HG03565 (cell line): ENCODE data around the gene SLC5A4.
"Not testable (repeated sequence)": the region's sequence is repeated elsewhere in the genome, so short reads cannot be mapped to it uniquely, and the experiment has no call there.

Experiments used
- ATAC-seq: cut with Tn5 transposase; IDR thresholded peaks from one replicate; pipeline ENCODE4 v1.9.1; 2021; ENCODE audit warnings: mild to moderate bottlenecking, moderate library complexity; ENCODE audit not compliant: unreplicated experiment

SLC5A4 gene

GRCh38 chr22:32202161-32202538, 53.0 kb downstream of the SLC5A4 start:
- ATAC-seq, result no peak

- no peak for ATAC-seq
Observed at GRCh38 chr22:32200752-32201151, 54.4 kb downstream of the SLC5A4 start.

DNA sequence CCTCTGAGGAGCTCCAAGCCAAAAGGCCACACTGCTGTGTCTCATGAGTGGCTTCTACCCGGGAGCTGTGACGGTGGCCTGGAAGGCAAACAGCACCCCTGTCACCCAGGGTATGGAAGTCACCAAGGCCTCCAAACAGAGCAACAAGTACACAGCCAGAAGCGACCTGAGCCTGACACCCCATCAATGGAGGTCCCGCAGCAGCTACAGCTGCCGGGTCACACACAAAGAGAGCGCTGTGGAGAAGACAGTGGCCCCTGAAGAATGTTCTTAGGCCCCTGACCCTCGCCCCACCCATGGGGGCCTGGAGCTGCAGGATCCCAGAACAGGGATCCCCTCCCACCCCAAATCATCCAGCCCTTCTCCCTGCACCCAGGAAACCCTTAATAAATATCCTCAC, 55.2 kb downstream of the SLC5A4 start:
- no peak for ATAC-seq

- ATAC-seq, result no peak
Observed at GRCh38 chr22:32199341-32199740, 55.8 kb downstream of the SLC5A4 start.

GRCh38 chr22:32197553-32198226, 57.5 kb downstream of the SLC5A4 start:
- not testable (repeated sequence) for ATAC-seq

- not testable (repeated sequence) for ATAC-seq
Observed at GRCh38 chr22:32195900-32196299, 59.2 kb downstream of the SLC5A4 start.

GRCh38 chr22:32193346-32193745, 61.8 kb downstream of the SLC5A4 start:
- not testable (repeated sequence) for ATAC-seq

- ATAC-seq, result not testable (repeated sequence)
Observed at GRCh38 chr22:32191021-32191420, 64.1 kb downstream of the SLC5A4 start.

- ATAC-seq, result no peak
Observed at GRCh38 chr22:32185821-32186220, 69.3 kb downstream of the SLC5A4 start.

DNA sequence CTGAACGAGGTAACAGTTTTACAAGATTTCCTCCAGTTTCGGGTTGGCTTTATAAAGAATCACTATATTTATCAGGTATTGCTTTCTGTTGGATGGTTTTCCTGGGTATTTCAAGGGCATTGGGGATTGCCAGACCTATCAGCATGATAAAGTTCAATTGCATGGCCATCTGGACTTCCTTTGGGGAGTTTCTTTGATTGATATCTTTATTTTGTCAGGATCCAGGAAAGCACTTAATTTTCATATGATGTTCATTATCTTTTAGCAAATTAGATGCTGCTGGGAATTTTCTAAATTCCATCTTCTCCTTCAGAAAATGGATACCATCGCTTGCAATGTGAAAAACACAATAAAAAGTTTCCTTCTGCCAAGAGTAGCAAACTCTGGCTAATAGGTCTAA, 71.5 kb downstream of the SLC5A4 start:
- no peak for ATAC-seq

- ATAC-seq, result no peak
Observed at GRCh38 chr22:32181043-32181442, 74.1 kb downstream of the SLC5A4 start.

DNA sequence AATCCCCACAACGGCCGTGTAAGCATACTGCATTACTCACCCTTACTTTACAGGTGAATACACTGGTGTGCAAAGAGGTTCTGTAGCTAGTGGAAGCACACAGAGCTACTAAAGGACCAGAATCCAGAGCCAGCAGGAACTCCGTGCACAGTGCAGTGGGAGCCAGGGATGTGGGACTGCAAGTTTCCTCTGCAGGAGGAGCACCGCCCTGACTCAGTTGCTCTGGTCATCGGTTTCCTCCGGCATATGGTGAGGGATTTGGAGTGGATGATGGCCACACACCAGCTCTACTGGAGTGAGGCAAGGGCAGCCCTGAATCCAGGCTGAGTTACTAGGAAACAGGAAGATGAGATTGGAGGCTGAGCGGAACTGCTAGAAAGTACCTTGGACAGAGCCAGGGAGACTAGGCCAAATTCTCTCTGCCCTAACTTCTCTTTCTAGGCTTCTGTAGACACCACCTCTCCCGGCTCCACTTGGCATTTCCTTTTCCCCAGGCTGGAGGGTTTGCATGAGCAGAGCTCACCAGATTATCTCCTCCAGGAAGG, 77.9 kb downstream of the SLC5A4 start:
- no peak for ATAC-seq

DNA sequence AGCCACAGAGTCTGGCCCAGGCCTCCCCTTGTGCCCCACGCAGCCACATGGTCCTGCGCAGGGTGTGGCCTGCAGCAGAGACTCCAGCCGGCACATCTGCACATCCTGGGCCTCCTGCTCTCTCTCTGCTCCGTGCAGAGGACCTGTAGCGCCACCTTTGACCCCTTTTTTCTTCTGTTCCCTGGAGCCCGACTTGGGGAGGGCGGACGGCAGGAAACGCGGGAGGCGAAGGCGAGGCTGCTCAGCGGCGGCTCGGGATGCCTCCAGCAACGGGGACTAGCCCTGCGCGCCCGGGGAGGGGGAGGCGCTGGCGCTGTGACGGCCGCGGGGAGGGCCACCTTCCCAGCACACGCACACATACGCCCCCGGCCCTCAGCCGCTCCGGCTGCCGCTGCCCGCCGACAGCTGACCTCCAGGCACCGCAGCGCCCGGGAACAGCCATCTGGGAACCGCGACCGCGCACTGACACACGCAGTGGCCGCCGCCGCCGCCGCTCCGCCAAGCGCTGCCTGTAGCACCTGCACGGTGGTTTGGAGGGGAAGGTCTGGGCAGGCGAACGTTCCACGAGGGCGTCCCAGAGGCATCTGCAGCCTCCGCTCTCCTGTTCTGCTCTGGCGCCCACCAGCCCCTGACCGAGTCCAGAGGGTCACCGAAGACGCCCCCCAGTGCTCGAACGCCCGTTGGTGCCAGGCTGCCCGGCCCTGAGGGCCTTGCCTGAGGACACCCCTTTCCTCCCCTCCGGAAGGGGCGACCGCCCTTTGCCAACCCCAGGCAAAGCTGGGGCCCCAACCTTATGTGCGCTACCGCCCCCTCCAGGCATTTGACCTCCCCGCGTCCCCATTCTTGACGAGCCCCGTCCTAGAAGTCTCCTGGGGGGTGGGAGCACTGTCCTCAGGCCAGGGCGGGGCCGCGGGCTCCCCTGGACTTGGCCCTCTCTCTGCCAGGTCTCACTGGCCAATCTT, 79.2 kb downstream of the SLC5A4 start:
- ATAC-seq, result no peak

- ATAC-seq, result no peak
Observed at GRCh38 chr22:32175115-32175514, 80.0 kb downstream of the SLC5A4 start.
